ENCODE results near the gene ATP8B4.

The ATP8B4 gene

GRCh38 chr15:49824775-49825099 lies 294.3 kb downstream of the ATP8B4 start:
- DNase-seq, result no peak

DNA sequence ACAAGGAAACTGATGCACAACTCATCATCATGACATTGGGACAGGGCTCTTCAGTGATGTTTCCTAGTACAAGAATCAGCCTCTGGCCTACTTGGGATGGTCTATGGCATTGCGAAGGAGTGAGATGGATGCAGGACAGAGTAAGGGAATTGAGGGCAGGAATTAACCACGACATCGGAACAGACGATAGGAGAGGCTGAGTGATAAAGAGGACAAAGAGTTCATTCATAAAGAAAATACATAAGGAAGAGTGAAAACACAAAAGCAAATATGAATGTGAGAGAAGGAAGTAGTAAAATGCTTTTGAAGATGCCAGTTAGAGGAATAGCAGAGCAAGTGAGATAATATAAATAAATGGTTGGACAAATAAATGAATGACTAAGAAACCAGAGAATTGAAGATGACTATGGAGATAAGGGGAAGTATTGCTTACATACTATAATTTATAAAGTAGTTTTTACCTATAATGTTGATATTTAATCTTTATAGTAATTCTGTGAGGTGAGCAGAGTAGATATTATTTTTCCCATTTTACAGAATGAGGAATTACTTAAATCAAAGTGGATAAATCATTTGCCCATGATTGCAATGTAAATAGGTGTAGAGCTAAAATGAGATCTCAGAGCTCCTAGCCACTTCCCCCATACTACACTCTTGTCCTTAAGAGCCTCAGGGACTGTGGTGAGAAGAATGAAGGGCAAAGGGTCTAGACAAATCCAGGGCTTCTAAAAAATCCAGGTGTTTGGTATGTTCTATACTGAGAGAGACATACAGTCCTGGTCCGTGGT lies 294.9 kb downstream of the ATP8B4 start:
- no peak for DNase-seq

DNA sequence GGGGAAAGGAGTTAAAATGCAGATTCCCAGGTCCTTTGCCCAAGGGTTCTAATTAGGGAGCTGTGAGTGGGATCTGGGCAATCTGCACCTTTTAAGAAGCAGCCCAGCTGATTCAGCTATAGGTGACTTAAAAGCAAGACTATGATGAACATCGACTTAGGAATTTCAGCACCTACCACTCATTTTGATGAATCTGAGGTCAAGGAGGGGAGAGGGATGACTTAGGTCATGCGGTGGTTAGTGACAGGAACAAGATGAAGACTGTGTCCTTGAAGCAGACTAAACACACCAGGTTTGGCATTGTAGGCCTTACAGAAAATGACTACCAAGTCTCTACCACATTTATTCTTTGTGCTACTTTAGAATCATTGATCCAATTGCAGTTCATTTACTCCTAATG lies 301.9 kb downstream of the ATP8B4 start:
- DNase-seq, result no peak

- DNase-seq, result no peak
Observed at GRCh38 chr15:49815950-49816349, 303.1 kb downstream of the ATP8B4 start.

- DNase-seq, result no peak
Observed at GRCh38 chr15:49815526-49815925, 303.5 kb downstream of the ATP8B4 start.

DNA sequence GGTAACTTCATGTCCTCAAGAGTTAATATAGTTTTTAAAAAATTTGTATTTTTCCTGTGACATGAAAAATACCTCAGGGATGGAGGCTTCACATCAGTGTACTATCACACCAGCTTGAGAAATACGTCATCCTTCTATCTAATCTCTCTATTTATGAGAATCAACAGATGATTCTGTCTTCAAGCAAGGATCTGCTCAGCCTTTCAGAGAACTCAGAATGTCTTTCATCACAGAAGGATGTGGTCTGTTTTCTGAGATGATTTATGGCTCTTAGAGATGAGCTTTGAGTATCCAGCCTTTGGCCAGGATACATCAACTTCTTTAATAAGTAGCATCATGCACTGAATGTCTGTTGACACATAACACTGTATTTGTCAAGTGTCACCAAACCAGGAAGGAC lies 304.3 kb downstream of the ATP8B4 start:
- DNase-seq, result no peak

GRCh38 chr15:49813625-49814024 lies 305.4 kb downstream of the ATP8B4 start:
- DNase-seq, result no peak

- no peak for DNase-seq
Observed at GRCh38 chr15:49810720-49811119, 308.3 kb downstream of the ATP8B4 start.

- DNase-seq, result no peak
Observed at GRCh38 chr15:49809894-49810609, 309.0 kb downstream of the ATP8B4 start.

DNA sequence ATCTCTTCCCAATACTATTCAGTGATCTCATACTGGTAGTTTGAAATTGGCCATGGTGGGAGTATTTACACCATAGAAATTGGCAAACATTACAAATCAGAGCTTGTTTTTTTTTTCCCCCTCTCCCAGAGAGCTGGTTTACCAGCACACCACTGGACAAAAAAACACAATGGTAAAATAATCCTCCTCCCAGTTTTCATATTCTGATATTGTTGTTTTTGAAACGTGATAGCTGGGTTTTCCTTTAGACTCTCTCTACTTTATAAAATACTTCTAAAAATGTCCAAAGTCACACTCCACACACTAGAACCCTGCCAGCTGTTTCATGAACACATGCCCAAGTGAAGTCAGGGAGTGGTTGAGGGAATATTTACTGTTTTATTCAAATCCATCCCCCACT lies 310.7 kb downstream of the ATP8B4 start:
- no peak for DNase-seq
